Measurements from ENCODE around the gene F5.

Gene F5

GRCh38 chr1:169484101-169484500 is 102.2 kb downstream of the F5 start:
- no peak for DNase-seq (ENCODE audit: low read depth in 2 of 2, low spot score in 1 of 2)

GRCh38 chr1:169483500-169483966 is 102.7 kb downstream of the F5 start:
- DNase-seq (ENCODE audit: low read depth in 2 of 2, low spot score in 1 of 2): no peak

- DNase-seq (ENCODE audit: low read depth in 2 of 2, low spot score in 1 of 2): no peak
Measured at GRCh38 chr1:169479363-169480066, 106.8 kb downstream of the F5 start.

- no peak for DNase-seq (ENCODE audit: low read depth in 2 of 2, low spot score in 1 of 2)
Measured at GRCh38 chr1:169478094-169478672, 108.1 kb downstream of the F5 start.

- DNase-seq (ENCODE audit: low read depth in 2 of 2, low spot score in 1 of 2): no peak
Measured at GRCh38 chr1:169475806-169476387, 110.4 kb downstream of the F5 start.

- DNase-seq (ENCODE audit: low read depth in 2 of 2, low spot score in 1 of 2): no peak
Measured at GRCh38 chr1:169474302-169474995, 111.8 kb downstream of the F5 start.

- DNase-seq (ENCODE audit: low read depth in 2 of 2, low spot score in 1 of 2): no peak
Measured at GRCh38 chr1:169473347-169473746, 112.9 kb downstream of the F5 start.

- no peak for DNase-seq (ENCODE audit: low read depth in 2 of 2, low spot score in 1 of 2)
Measured at GRCh38 chr1:169472738-169473137, 113.5 kb downstream of the F5 start.

GRCh38 chr1:169468982-169469381 is 117.3 kb downstream of the F5 start:
- no peak for DNase-seq (ENCODE audit: low read depth in 2 of 2, low spot score in 1 of 2)

GRCh38 chr1:169466259-169467230 is 119.7 kb downstream of the F5 start:
- DNase-seq (ENCODE audit: low read depth in 2 of 2, low spot score in 1 of 2): no peak

GRCh38 chr1:169465281-169465680 is 121.0 kb downstream of the F5 start:
- DNase-seq (ENCODE audit: low read depth in 2 of 2, low spot score in 1 of 2): no peak
